Upper lobe of left lung (tissue), 6 donors: ENCODE measurements around the gene FIBCD1. TPM values are rescaled to one million over a fixed set of nuclear protein-coding genes. Genes with fewer than 3 reads are reported as not detected.

Experiments used
- ATAC-seq, 2 donors: fragments of 200-7000 bp; cut with Tn5 transposase; one replicate each; pipeline ENCODE4 v1.9.1; 2022; ENCODE audit warnings: mild to moderate bottlenecking in 2 of 2, moderate library complexity in 2 of 2; ENCODE audit not compliant: low FRiP score in 2 of 2
- DNase-seq, 2 donors: peaks; one replicate each; pipeline ENCODE4 v3.0.0-alpha.2; 2019 to 2020
- H3K27ac ChIP-seq, 4 donors: fragments of 200-600 bp; sonication (generic); one replicate each; pipeline ENCODE4 v1.5.1; 2016 to 2019
- H3K27me3 ChIP-seq, 4 donors: fragments of 200-600 bp; sonication (generic); one replicate each; pipeline ENCODE4 v1.5.1; 2017 to 2019
- H3K36me3 ChIP-seq, 4 donors: fragments of 200-600 bp; sonication (generic); one replicate each; pipeline ENCODE4 v1.5.1; 2016 to 2019
- H3K4me1 ChIP-seq, 4 donors: fragments of 200-600 bp; sonication (generic); one replicate each; pipeline ENCODE4 v1.5.1; 2018 to 2019
- H3K4me3 ChIP-seq, 4 donors: fragments of 200-600 bp; sonication (generic); one replicate each; pipeline ENCODE4 v1.5.1; 2017 to 2019; ENCODE audit warnings: mild to moderate bottlenecking in 2 of 4, moderate library complexity in 1 of 4
- H3K9me3 ChIP-seq, 4 donors: fragments of 200-600 bp; sonication (generic); one replicate each; pipeline ENCODE4 v1.5.1; 2018 to 2019
- EP300 ChIP-seq, 4 donors: sonication (generic); formaldehyde crosslinking; IDR thresholded peaks; one replicate each; pipeline ENCODE4 v1.5.1; 2017; ENCODE audit warnings: antibody characterized with exemption in 4 of 4, control low read depth in 2 of 4
- POLR2A ChIP-seq, 4 donors: fragments of 450-650 bp; IDR thresholded peaks; one replicate each; pipeline ENCODE4 v1.5.1; 2016 to 2017; ENCODE audit warnings: antibody characterized with exemption in 4 of 4, mild to moderate bottlenecking in 2 of 4
- POLR2AphosphoS5 ChIP-seq, 2 donors: sonication (generic); formaldehyde crosslinking; IDR thresholded peaks; one replicate each; pipeline ENCODE4 v1.5.1; 2017; ENCODE audit warnings: antibody characterized with exemption in 2 of 2
- WGBS, 2 donors: methylation state at CpG; one replicate each; pipeline ENCODE4 v1.1.5; 2017 to 2018; 5-methylcytosine and 5-hydroxymethylcytosine counted together
- total RNA-seq, 6 donors: library from RNA; depleted of rRNA in 4 of 6; stranded (reverse); fragments of >200 nt in 4 of 6; gene quantifications; one replicate each; pipeline versions ENCODE4 v1.1.0 to v1.2.1, GENCODE V29; 2016 to 2021
- TF ChIP-seq, protein P1 (sequence below), 6 experiments: fragments of 450-650 bp in 4 of 6; fragments of 200-600 bp in 2 of 6; sonication (generic) in 2 of 6; IDR thresholded peaks; one replicate each; pipeline ENCODE4 v1.5.1; 2016 to 2019; ENCODE audit warnings: antibody characterized with exemption in 6 of 6
- donor health status: DM: no; HTN: no; CAD: no; lungs with moderate emphysema.
- donor health status: DM: no; HTN: yes; CAD: no; lungs with severe emphysema.

FIBCD1 gene, protein sequence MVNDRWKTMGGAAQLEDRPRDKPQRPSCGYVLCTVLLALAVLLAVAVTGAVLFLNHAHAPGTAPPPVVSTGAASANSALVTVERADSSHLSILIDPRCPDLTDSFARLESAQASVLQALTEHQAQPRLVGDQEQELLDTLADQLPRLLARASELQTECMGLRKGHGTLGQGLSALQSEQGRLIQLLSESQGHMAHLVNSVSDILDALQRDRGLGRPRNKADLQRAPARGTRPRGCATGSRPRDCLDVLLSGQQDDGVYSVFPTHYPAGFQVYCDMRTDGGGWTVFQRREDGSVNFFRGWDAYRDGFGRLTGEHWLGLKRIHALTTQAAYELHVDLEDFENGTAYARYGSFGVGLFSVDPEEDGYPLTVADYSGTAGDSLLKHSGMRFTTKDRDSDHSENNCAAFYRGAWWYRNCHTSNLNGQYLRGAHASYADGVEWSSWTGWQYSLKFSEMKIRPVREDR
- total RNA-seq = 10 to 100 TPM in 2 of 6 donors, 1 to 10 TPM in 3, under 1 TPM in 1; 0.30 to 15.8 (median 4.1) TPM

DNA sequence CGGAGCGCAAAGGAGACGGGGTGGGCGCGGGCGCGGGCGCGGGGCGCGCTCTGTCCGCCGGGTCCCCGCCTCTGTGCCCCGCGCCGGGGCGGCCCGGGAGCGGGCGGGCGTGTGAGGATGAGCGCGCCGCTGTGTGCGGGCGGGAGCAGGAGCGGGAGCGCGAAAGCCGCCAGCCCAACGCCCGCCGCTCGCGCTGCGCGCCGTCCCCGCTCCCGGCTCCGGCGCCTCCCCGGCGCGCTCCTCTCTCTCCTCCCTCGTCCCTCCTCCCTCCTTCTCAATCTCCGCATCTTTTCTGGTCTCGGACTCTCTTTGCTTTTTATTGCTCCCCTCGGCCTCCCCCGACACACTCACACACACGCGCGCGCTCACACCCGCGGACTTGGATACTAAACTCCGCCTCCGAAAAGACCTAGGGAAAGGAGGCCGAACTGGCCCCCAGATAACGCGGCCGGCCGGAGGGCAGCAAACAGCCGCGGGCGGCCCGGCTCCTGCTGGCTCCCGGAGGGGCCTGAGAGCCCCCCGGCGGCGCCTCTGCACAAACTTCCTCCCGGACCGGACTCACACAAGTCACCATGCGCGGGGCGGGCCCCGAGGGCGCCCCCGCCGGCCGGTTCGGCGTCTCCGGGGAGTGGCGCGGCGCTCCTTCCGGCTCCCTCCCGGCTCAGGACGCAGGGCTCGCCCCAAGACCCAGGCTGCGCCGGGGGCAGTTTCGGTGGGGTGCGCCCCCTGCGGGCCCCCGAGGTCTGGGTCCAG, at the start of gene FIBCD1:
TSS of gene FIBCD1 (minus strand) at position 596 of the 753 bp plus-strand sequence. CDS start 640 bp downstream, outside the sequence.
- TF ChIP-seq POLR2A (IDR thresholded peaks at IDR 0.05) (no peak), POLR2AphosphoS5 (IDR thresholded peaks at IDR 0.05) (no peak)
- TF ChIP-seq, protein P1, sequence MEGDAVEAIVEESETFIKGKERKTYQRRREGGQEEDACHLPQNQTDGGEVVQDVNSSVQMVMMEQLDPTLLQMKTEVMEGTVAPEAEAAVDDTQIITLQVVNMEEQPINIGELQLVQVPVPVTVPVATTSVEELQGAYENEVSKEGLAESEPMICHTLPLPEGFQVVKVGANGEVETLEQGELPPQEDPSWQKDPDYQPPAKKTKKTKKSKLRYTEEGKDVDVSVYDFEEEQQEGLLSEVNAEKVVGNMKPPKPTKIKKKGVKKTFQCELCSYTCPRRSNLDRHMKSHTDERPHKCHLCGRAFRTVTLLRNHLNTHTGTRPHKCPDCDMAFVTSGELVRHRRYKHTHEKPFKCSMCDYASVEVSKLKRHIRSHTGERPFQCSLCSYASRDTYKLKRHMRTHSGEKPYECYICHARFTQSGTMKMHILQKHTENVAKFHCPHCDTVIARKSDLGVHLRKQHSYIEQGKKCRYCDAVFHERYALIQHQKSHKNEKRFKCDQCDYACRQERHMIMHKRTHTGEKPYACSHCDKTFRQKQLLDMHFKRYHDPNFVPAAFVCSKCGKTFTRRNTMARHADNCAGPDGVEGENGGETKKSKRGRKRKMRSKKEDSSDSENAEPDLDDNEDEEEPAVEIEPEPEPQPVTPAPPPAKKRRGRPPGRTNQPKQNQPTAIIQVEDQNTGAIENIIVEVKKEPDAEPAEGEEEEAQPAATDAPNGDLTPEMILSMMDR (IDR thresholded peaks at IDR 0.05) = peak in 2 of 6 experiments; percentile 17 to 26
- peak within 1 kb of the TSS; percentile 32 to 56 (median 50) for H3K4me3 ChIP-seq
- H3K4me1 ChIP-seq = peaks cover 22 to 49% (median 30%) of the 10 kb centered on the region in 4 donors
- no peaks in the 10 kb centered on the region for H3K36me3 ChIP-seq
- H3K27me3 ChIP-seq = peaks cover 2 to 38% (median 21%) of the 10 kb centered on the region in 4 donors
- no peaks in the 10 kb centered on the region for H3K9me3 ChIP-seq
- ATAC-seq = peak in 1 of 2 donors; percentile 23
- WGBS, 2 donors = 1% methylated on average over 35 to 52 of the region's 98 CpGs
- peak in 1 of 2 donors; percentile 89 for DNase-seq
- no peak within 1 kb of the TSS for H3K27ac ChIP-seq

DNA sequence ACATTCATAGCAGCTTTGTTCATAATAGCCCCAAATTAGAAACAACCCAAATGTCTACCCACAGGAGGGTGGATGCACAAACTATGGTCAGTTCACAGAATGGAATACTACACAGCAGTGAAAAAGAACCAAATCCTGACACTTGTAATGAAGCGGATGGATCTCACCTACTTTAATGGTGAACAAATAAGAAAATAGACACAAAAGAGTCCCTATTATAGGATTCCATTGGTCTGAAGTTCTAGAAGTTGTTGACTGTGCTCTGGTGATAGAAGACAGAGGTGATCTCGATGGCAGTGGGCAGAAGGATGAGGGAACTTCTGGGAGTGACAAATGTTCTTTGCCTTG, 49.3 kb upstream of the FIBCD1 start:
- no peak for DNase-seq
- no peaks in the 10 kb centered on the region for H3K9me3 ChIP-seq
- H3K4me3 ChIP-seq = no peak overlapping the region
- H3K27me3 ChIP-seq = no peaks in the 10 kb centered on the region
- no peak for ATAC-seq
- no peaks in the 10 kb centered on the region for H3K4me1 ChIP-seq
- TF ChIP-seq EP300 (IDR thresholded peaks at IDR 0.05) (no peak), POLR2A (IDR thresholded peaks at IDR 0.05) (no peak), POLR2AphosphoS5 (IDR thresholded peaks at IDR 0.05) (no peak)
- TF ChIP-seq, protein P1 (IDR thresholded peaks at IDR 0.05) = no peak
- H3K36me3 ChIP-seq = no peaks in the 10 kb centered on the region
- WGBS, 2 donors = 47 to 96% methylated on average over 2 of the region's 2 CpGs
- H3K27ac ChIP-seq = no peak overlapping the region

DNA sequence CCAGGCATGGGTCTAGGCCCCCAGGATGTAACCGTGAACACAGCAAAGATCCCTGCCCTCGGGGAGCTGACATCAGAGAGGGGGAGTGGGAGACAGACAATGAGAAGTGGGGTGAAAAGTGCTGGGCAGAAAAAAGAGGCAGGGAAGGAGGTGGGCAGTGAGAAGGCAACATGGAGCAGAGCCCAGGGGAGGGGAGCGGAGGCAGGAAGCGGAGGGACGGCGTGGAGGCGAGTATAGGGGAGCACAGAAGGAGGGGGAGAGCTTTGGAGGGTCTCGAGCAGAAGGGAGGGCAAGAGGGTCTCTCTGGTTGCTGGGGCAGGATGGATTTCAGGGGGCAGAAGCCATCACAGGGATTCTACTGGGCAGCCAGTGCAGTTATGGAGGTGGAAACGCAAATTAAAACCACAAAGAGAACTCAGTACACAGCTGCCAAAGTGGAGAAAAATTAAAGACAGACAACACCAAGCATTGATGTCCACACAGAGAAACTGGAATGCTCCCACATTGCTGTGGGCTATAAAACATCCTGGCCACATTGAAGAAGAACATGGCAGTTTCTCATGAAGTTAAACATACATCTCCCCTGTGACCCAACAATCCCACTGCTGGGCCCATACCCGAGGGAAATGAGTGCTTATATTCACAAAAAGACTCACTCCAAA, 48.8 kb upstream of the FIBCD1 start:
- Histone ChIP-seq H3K27me3 (no peaks in the 10 kb centered on the region), H3K4me1 (no peaks in the 10 kb centered on the region), H3K9me3 (no peaks in the 10 kb centered on the region), H3K36me3 (no peaks in the 10 kb centered on the region), H3K27ac (no peak overlapping the region), H3K4me3 (no peak overlapping the region)
- ATAC-seq = no peak
- no peak for DNase-seq
- 62 to 66% methylated on average over 10 of the region's 10 CpGs for WGBS, 2 donors
- no peak for TF ChIP-seq POLR2AphosphoS5 (IDR thresholded peaks at IDR 0.05)
- TF ChIP-seq EP300 (IDR thresholded peaks at IDR 0.05) = no peak
- TF ChIP-seq, protein P1 (IDR thresholded peaks at IDR 0.05) = no peak
- no peak for TF ChIP-seq POLR2A (IDR thresholded peaks at IDR 0.05)

DNA sequence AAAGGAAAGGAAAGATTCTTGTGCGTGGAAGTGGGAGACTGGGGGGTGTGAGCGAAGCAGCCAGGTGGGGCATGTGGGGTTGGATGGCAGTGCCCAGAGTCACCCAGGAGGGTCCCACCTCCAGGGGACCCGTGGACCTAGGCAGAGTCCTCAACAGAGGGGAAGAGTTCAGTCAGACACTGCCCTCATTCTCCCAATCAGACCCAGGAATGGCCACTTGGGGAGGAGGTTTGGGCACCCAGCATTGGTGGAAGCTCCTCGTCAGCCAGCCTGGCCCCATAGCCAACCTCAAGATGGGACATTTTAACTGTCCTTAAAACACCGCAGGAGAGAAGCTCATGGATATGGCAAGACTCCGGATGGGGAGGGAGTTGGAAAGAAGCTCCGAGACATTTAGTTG, 48.0 kb upstream of the FIBCD1 start:
- TF ChIP-seq POLR2AphosphoS5 (IDR thresholded peaks at IDR 0.05) = no peak
- no peak for TF ChIP-seq EP300 (IDR thresholded peaks at IDR 0.05)
- no peak for TF ChIP-seq POLR2A (IDR thresholded peaks at IDR 0.05)
- Histone ChIP-seq H3K4me1 (no peaks in the 10 kb centered on the region), H3K9me3 (no peaks in the 10 kb centered on the region), H3K27ac (no peak overlapping the region), H3K27me3 (no peaks in the 10 kb centered on the region), H3K4me3 (no peak overlapping the region), H3K36me3 (no peaks in the 10 kb centered on the region)
- ATAC-seq (no peak), DNase-seq (no peak)
- WGBS, 2 donors = 67 to 75% methylated on average over 7 of the region's 7 CpGs
